ENCODE results near the gene RASD2.

Gene RASD2

DNA sequence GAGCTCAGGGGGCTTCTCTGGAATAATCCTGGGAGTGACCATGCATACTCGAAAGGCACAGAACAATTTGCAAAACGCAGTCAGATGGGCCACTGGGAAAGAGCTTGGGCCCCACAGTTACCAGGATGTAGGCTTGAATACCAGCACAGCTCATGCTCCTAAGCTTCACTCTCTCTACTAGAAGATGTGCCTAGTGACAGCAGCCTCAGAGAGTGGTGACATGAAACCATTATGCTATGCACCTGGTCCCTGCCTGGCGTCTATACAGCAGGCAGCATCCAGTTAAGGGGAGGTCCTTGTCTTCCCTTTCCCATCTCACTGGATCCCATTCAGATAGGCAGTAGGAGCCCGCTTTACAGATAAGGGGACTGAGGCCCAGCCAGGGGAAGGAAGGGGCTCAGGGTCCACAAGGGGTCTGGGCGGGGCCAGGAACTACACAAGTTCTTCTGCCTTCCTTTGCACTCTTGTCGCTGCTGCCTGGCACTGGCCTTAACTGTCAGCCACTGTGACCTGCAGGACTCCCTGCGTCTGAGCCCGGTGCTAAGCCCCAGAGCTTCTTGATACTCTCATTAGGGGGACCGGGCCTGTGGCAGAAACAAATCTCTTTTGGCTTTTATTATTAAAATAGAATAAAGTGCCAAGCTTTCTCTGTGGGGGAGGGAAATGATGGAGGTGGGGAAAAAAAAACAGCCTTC, 21.2 kb upstream of the RASD2 start:
- no peak for DNase-seq

DNA sequence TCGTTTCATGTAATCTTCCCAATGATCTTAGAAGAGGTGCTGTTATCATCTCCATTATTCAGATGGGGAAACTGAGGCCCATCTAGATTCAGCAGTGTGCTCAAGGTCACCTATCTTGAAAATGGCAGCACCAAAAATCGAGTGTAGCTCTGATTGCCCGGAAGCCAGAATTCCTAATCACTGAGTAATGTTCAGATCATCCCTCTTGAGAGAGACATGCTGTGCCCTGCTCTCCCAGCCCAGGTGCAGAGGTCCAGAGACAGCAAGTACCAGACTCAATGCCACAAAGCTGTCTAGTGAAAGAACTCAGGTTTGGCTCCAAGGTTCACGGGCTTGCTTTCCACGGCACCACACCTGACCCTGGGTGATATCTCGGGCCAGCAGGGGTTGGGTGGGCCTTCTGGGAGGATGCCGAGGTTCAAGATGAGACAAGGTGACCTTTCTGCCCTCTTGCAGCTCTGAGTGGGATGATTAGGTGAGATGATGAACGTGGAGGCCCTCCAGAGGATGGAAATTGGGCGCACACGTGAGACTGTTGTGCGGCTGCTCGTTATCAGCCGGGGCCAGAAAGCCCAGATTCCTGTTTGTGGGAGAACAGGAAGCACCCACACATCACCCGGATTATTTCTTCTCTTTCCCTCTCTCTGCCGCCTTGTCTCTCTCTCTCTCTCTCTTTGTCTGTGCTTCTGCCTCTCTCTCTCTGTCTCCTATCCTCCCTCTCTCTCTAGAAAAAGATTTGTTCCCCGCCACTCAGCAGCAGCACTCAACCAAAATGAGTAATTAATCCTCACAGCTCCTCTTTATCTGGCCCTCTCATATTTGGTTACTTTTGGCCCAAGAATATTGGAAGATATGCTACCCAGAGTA, 19.0 kb upstream of the RASD2 start:
- DNase-seq = no peak

DNA sequence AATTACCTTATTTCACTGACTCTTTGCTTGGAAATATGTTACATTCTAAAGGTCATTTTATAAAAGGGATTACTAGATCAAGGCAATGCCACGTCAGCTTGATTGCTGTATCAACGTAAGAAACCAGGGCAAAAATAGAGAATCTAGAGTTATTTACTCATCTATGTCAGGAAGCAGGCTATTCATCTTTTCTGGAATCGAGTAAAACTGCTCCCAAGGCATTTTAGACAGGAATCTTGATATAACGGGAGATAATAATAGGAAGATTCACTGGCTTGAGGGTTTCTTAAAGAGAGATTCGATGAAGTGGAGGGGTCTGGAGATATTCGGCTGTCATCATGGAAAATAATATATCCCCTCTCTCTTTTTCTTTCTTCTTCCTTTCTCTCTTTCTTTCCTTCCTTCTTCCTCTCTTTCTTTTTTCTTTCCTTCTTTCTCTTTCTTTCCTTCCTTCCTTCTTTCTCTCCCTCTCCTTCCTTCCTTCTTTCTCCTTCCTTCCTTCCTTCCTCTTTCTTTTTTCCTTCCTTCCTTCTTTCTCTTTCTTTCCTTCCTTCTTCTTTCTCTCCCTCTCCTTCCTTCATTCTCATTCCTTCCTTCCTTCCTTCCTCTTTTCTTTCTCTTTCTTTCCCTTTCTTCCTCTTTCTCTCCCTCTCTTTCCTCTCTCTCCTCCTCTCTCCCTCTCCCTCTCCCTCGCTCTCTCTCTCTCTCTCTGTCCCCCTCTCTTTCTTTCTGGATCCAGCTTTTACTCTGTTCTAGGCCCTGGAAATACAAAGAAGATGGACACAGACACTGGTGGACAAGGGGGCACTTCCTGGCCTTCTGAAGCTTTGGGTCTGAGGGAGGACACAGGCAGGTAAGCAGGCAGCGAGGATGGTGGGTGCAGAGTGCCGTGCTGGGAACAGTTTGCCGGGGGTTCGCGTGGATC, 18.1 kb upstream of the RASD2 start:
- no peak for DNase-seq

DNA sequence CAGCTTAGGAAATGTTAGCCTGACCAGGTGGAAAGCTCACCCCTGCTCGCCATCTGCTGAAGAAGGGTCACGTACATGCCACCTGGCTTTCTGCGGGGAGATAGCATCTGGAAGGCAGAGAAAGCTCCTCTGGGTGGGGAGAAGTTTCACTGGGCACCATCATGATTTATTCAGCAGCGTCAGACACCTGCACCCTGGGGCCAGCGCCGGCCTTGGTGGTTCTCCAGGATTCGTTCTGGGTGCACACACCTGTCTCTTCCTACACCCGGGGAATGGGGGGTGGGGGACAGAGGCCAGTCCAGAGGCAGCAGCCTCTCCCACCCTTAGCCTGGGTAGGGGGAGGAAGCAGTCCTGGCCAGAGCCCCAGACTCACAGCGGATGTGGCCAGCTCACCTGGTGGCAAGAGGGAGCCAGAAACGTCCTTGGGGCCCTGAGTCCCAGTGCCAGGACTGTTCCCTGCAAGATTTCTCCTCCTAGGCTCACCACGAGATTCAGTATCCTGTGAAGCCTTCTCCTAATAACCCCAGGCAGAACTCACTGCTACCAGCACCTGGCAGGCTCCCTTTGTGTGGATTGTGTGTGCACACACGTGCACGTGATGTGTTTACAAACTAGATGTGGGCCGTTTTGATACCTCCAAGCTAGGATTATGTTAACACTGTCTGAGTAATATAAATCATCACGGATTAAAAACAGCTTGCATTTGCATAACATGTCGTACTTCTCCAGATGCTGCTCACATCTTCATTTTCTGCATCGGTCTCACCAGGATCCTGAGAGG, 17.3 kb upstream of the RASD2 start:
- DNase-seq = no peak

DNA sequence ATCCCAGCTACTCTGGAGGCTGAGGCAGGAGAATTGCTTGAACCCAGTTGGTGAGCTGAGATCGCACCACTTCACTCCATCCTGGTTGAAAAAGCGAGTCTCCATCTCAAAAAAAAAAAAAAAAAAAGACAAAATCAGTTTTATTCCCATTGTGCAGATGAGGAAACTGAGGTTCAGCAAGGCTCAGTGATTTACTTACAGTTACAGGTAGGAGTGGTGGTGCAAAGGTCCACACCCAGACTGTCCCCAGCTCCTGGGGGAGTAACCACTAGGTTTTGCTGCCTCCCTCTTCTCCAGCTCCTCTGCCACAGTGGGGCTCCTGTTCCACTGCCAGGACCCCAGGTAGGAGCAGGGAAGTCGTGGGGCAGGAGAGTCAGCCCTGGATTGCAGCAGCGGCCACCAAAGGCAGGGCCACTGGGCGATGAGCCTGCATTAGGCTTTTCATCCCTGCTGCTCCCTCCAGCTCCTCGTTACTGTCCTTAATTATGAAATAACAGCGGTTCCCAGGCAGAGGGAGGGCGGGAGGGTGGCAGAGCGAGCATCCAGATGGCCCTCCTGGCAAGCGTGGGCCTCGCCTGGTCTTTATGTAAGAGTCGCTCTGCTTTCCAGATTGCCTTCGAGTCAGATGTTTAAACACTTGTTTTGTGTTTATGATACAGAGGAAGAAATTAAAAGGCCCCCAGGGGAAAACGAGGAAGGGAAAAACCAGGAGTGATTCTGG, 15.5 kb upstream of the RASD2 start:
- DNase-seq = no peak

DNA sequence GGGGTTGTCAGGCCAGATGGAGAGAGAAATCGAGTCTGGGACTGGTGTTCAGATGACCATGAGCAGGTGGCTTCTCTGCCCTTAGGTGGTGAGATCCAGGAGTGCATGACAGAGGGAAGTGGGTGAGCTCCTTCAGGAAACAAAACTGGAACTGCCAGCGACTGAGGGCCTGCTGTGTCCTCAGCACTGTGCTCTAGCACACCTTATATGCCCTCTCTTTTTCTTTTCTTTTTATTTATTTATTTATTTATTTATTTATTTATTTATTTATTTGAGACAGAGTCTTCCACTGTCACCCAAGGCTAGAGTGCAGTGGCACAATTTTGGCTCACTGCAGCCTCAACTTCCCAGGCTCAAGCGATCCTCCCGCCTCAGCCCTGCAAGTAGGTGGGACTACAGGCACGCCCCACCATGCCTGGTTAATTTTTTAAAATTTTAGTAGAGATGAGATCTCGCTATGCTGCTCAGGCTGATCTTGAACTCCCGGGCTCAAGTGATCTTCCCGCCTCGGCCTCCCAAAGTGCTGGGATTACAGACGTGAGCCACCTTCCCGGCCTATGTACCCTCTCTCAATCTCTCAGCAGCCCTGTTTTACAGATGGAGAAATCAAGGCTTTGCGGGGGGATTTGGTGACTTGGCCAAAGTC, 14.8 kb upstream of the RASD2 start:
- DNase-seq = no peak

DNA sequence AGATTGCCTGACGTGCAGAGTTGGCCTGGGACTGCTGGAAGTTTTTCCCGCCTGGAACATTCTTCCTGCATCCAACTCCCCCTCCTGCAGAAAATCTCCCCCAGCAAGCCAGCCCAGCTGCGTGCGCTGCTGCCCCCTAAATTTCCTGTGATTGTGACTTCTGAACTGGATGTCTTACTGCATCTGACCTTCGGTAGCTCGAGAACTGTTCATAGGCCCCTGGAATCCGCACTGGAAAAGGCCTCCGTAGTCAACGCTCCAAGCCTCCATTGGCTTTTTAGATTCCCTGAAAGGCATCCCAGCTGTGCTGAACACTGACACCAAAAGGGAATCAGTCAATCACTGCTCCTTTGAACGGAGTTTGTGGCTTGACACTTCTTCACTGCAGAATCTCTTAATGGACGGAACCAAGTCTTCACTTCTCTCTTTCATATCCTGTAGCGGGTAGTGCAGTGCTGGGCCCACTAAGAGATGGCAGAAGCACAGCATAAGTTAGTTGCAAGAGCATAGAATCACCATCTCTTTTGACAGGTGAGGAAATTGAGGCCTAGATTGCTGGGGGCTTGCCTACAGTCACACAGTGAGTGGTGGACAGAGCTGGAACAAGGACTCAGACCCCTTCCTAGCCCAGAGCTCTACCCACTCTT, 14.2 kb upstream of the RASD2 start:
- DNase-seq = no peak

DNA sequence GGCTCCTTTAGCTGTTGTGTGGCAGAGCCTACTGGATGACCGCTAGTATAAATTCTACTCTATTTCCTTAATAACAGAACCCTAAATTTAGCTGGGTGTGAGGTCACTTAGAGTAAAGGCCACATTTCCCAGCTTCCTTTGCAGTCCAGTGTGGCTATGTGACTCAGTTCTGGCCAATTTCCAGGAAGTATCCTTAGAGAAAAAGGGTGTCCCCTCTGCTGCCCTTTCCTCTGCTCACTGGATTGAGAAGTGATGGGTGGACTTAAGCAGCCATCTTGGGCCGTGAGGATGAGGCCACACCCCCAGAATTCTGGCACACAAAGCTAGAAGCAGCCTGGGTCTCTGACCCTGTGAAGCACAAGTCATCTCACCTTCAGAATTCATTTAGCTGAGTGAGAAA, 11.7 kb upstream of the RASD2 start:
- DNase-seq = no peak

DNA sequence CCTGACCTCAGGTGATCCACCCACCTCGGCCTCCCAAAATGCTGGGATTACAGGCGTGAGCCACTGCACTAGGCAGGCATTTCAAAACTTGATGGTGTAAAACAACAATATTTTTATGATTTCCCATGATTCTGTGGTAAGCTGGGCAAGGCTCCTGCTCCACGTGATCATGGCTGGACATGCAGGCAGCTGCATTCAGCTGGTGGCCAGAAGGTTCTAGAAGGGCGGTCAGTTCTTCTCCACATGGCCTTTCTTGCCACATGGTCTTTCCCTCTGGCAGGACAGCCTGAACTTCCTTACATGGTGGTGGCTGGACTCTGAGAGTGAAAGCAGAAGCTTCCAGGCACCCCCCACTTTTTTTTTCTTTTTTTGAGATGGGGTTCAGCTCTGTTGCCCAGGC, 9.9 kb upstream of the RASD2 start:
- no peak for DNase-seq

DNA sequence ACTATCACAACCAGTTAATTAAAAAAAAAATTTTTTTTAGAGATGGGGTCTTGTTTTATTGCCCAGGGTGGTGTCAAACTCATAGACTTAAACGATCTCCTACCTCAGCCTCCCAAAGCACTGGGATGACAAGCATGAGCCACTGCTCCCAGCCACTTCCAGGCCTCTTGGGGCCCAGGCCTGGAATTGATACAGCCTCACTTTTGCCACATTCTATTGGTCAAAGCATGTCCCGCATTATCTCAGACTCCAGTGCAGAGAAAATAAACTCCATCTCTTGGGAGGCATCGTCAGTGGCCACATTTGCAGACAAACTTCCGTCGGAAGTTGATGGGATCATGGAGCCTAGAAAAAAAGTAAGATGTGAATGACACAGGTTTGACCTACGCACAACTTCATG, 9.4 kb upstream of the RASD2 start:
- DNase-seq = no peak

DNA sequence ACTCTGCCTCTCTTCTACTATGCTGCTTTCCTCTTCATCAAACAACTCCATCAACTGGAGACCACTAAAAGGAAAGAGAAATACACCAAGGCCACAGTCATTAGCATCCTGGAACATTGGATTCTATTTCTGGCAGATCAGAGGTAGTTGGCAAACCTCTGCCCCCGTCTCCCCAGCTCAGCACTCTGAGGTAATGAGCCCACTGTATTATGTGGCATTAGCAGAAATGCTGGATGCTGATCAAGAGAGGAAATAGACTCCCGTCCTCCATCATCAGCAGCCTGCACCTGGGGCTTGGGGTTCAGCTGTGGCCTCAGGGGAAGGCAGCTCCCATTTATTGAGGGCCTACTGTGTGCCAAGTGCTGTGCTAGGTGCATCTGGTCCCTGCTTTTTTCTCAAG, 9.0 kb upstream of the RASD2 start:
- no peak for DNase-seq

DNA sequence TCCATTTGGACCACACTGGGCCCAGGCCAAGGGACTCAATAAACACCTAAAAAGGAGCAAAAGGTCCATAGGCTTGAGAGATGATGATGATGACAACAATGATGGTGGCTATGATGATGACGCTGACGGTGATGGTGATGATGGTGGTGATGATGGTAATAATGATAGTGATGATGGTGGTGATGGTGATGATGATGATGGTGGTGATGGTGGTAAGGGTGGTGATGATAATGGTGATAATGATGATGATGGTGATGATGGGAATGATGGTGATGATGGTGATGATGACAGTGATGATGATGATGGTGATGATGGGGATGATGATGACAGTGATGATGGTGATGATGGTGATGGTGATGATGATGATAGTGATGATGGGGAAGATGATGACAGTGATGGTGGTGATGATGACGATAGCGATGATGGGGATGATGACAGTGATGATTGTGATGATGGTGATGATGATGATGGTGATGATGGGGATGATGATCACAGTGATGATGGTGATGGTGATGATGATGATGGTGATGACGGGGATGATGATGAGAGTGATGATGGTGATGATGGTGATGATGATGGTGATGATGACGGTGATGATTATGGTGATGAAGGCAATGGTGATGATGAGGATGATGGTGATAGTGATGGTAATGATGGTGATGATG, 7.1 kb upstream of the RASD2 start:
- no peak for DNase-seq

DNA sequence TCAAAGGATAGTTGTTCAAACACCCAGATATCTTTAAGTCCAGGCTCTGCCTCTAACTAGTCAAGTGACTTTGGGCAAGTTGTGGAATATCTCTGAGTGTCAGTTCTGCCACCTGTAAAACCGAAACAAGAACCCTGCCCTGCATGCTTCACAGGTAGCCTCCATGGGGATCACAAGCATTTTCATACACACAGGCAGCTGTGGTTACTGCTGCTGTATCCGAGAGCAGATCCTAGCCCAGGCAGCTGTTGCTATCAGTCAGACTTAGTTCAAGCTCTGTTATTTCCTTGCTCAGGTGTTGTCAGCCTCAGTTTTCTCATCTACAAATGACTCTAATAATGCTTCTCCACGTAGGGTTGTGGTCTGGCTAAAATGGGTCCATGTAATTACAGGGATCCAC, 6.5 kb upstream of the RASD2 start:
- no peak for DNase-seq

DNA sequence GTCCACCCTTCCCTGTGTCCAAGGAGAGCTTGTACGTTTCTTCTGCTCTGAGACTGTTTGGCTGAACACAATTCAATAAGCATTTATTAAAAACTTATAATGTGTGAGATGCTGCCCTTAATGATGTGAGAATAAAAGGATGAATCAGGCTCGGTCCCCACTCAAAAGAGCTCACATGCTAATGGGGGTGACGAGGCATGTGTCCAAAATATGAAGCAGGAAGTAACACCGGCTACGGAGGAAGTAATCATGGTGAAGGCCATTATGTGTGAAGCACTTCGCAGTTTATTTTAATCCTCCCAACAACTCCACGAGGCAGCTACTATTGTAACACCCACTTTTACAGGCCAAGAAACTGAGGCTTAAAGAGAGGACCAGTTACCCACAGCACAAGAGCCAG, 3.4 kb upstream of the RASD2 start:
- no peak for DNase-seq

DNA sequence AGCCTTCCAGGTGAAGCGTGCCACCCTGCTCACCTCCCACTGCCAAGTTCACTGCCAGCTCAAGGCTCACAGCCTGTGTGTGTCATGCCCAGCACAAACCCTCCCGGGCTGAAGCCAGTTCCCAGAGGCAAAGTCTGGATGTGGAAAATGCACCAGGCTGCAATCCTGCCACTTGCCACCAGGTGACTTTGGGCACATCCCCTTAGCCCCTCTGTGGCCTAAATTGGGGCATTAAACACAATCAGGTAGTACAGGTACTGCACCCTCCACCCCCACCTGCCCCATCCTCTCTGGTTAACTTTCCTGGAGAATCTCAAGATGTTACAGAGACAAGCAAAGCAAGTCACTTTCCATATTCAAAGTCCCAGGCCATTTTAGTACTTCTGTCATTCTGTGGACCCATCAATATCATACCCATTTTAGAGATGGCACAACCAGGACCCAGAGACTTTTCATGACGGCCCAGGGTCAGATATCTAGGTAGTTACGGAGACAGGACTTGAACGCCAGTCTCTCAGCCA, 1.8 kb upstream of the RASD2 start:
- DNase-seq = peak; percentile 10 to 35

DNA sequence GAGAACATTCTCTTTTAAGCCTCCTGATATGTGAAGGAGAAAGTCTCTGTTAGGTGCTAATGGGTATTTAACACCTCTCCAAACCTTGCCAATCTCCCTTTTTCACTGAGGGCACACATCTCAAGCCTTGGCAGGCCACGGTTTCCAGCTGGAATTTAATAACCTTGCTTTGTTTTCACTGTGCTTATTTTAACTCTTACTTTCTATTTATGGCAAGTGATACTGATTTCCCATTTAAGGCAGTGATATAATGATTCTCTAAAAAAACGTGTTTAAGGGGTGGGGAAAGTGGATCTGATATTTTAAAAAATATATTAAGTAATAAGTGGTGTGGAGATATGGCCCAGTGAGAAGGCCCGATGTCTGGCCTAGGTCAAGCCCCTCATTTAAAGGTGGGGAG, 1.1 kb upstream of the RASD2 start:
- DNase-seq = no peak

DNA sequence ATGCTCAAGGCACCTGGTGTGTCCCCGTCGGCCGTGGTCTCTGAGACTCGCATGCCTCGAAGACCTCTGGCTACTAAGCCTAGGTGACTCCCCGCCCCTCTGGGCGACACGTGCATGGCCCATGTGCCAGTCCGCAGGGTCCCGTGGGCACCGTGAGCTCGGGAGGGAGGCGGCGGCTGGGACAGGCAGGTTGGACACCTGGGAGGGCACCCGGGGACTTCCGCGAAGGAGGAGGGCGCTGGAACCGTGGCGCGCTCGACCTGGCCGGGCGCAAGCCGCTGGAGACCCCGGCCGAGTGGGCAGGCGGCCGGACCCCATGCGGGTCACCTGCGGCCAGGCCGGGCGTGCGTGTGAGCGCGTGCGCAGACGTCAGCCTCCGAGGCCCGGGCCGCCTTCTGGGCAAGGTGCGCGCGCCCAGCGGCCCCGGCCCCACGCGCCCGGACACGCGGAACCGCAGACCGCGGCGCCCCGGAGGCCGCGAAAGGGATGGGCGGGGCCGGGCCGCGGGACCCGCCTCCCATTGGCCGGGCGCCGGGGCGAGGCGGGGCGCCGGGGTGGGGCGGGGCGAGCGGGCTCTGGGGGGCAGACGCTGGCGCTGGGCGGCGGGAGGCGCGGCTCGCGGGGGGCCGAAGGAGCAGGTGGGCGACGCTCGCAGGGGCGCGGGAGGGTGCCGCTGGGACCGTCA, 579 bp upstream of the RASD2 start:
- peak; percentile 61 to 76 for DNase-seq

DNA sequence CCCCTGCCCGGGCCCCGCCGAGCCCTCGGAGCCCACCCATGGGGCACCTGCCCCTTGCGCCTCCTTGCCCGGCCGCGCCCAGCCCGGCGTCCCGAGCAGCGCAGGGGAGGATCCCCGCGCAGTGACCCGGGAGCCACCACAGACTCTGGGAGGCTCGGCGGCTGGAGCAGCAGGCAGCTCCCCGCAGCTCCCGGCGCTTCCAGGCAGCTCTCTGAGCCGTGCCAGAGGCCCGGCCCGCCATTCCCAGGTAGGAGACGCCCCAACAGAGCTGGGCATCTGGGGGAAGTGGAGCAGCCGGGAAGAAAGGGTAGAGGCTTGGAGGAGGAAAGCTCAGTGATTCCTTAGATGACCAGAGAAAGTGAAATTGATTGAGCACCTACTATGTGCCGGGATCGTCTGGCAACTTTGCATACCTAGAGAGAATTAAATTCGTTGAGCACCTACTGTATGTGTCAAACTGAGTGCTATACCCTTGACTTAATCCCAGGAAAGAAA, 670 bp downstream of the RASD2 start:
- DNase-seq = no peak

All from stimulated activated CD4-positive, alpha-beta T cell treated with anti-CD3 and anti-CD28 coated beads, Interleukin-4, amount 100 ng/mL, for 4 hours (primary cell).